WTC11 (cell line): ENCODE measurements around the gene HLA-DPB1.

ENCODE experiments used
- CTCF ChIP-seq: fragments of 200-600 bp; IDR thresholded peaks from 2 replicates; pipeline ENCODE4 v1.8.0; 2022; ENCODE audit warnings: antibody characterized with exemption
- MAX ChIP-seq: sonication (generic); formaldehyde crosslinking; IDR thresholded peaks from 2 replicates; pipeline ENCODE4 v1.8.0; 2022; ENCODE audit warnings: mild to moderate bottlenecking, missing genetic modification reagents
- ZNF281 ChIP-seq: sonication (generic); formaldehyde crosslinking; IDR thresholded peaks from 2 replicates; pipeline ENCODE4 v1.8.0; 2023; ENCODE audit warnings: mild to moderate bottlenecking, missing genetic modification reagents

- no peak for TF ChIP-seq ZNF281 (CRISPR knock-in tag)
- 0 out of 2 replicates have a peak, but pooled peaks have one; percentile 49 for TF ChIP-seq MAX (CRISPR knock-in tag)
- no peak for TF ChIP-seq CTCF
Observed at GRCh38 chr6:33116841-33117711, 41.3 kb downstream of the HLA-DPB1 start.
